OCI-LY3 (cell line): ENCODE results near the gene POU2AF1.
"Not testable (repeated sequence)": the region's sequence is repeated elsewhere in the genome, so short reads cannot be mapped to it uniquely, and the experiment has no call there.

Experiments used
- H2AFZ ChIP-seq: fragments of 200-600, 300-600 bp; shearing (Covaris generic); 2 replicates; pipeline ENCODE4 v1.6.0; 2014; ENCODE audit warnings: antibody characterized with exemption, low read depth, low read length
- H3K27ac ChIP-seq: fragments of 200-600, 300-600 bp; sonication (generic); 2 replicates; pipeline ENCODE4 v1.5.1; 2014; ENCODE audit warnings: mild to moderate bottlenecking, low read length, moderate library complexity, mixed read lengths
- H3K27me3 ChIP-seq: fragments of 200-600, 300-600 bp; sonication (generic); 2 replicates; pipeline ENCODE4 v1.6.1; 2014; ENCODE audit warnings: low read depth, low read length, mixed read lengths
- H3K36me3 ChIP-seq: fragments of 200-600, 300-600 bp; sonication (generic); replicated peaks from 2 replicates; pipeline ENCODE3; 2014; ENCODE audit warnings: low read depth, low read length, mixed read lengths
- H3K4me1 ChIP-seq: fragments of 300-600, 200-600 bp; sonication (generic); 2 replicates; pipeline ENCODE4 v1.6.1; 2014; ENCODE audit warnings: low read length, mixed read lengths
- H3K4me2 ChIP-seq: fragments of 200-600, 300-600 bp; sonication (generic); 2 replicates; pipeline ENCODE4 v1.6.1; 2014; ENCODE audit warnings: low read length, mixed read lengths
- H3K4me3 ChIP-seq: fragments of 300-600, 200-600 bp; sonication (generic); 2 replicates; pipeline ENCODE4 v1.5.1; 2014; ENCODE audit warnings: antibody characterized with exemption, mild to moderate bottlenecking, low read length, moderate library complexity
- H3K79me2 ChIP-seq: fragments of 300-600, 200-600 bp; shearing (Covaris generic); 2 replicates; pipeline ENCODE4 v1.6.1; 2014; ENCODE audit warnings: mild to moderate bottlenecking, low read length, mixed read lengths
- H3K9ac ChIP-seq: fragments of 300-600, 200-600 bp; shearing (Covaris generic); 2 replicates; pipeline ENCODE4 v1.6.0; 2014; ENCODE audit warnings: mild to moderate bottlenecking, low read length, moderate library complexity
- H3K9me3 ChIP-seq: fragments of 200-600, 300-600 bp; shearing (Covaris generic); 2 replicates; pipeline ENCODE4 v1.6.1; 2014; ENCODE audit warnings: low read length, mixed read lengths; ENCODE audit not compliant: insufficient read depth
- H4K20me1 ChIP-seq: fragments of 200-600, 300-600 bp; sonication (generic); 2 replicates; pipeline ENCODE4 v1.6.1; 2016; ENCODE audit warnings: low read length, mixed read lengths; ENCODE audit not compliant: insufficient read depth
- CTCF ChIP-seq: fragments of 200-600, 300-600 bp; sonication (generic); IDR thresholded peaks from 2 replicates; pipeline ENCODE4 v1.5.1; 2014; ENCODE audit warnings: antibody characterized with exemption, low read length, low read depth
- EZH2phosphoT487 ChIP-seq: fragments of 200-600 bp; shearing (Covaris generic); IDR thresholded peaks from 2 replicates; pipeline ENCODE4 v1.6.1; 2018; ENCODE audit warnings: antibody characterized with exemption, mixed run types, low read depth

Gene POU2AF1

GRCh38 chr11:111402411-111402810 lies 23.3 kb upstream of the POU2AF1 start:
- no peak overlapping the region for H2AFZ ChIP-seq
- H3K9ac ChIP-seq, result peak overlapping the region; percentile 16; the same call in 1 of the 2 replicates
- no peaks in the 10 kb centered on the region for H3K27me3 ChIP-seq
- TF ChIP-seq EZH2phosphoT487 (no peak), CTCF (no peak)
- H3K4me1 ChIP-seq, result peaks cover 76% of the 10 kb centered on the region
- H3K9me3 ChIP-seq, result peaks cover 19% of the 10 kb centered on the region; the same call in 1 of the 2 replicates
- H3K4me3 ChIP-seq, result no peak overlapping the region
- peaks cover 5% of the 10 kb centered on the region; the same call in 1 of the 2 replicates for H3K79me2 ChIP-seq
- peaks cover 27% of the 10 kb centered on the region for H3K36me3 ChIP-seq
- H3K27ac ChIP-seq, result peak overlapping the region; percentile 92
- no peak overlapping the region for H3K4me2 ChIP-seq
- H4K20me1 ChIP-seq, result no peaks in the 10 kb centered on the region

- H3K27me3 ChIP-seq, H3K4me3 ChIP-seq, H4K20me1 ChIP-seq, H3K4me2 ChIP-seq, H2AFZ ChIP-seq, H3K9ac ChIP-seq, H3K79me2 ChIP-seq: not testable (repeated sequence)
- Histone ChIP-seq H3K27ac (peak overlapping the region; percentile 92), H3K36me3 (peaks cover 27% of the 10 kb centered on the region), H3K9me3 (peaks cover 19% of the 10 kb centered on the region; the same call in 1 of the 2 replicates), H3K4me1 (peaks cover 81% of the 10 kb centered on the region)
These were observed 22.9 kb upstream of the POU2AF1 start for GRCh38 chr11:111401957-111402356.

GRCh38 chr11:111400595-111400994 lies 21.5 kb upstream of the POU2AF1 start:
- TF ChIP-seq EZH2phosphoT487, result no peak
- TF ChIP-seq CTCF, result no peak
- peak overlapping the region; percentile 92 for H3K27ac ChIP-seq
- H3K9me3 ChIP-seq, result peaks cover 19% of the 10 kb centered on the region; the same call in 1 of the 2 replicates
- H3K27me3 ChIP-seq, result no peaks in the 10 kb centered on the region
- peaks cover 5% of the 10 kb centered on the region; the same call in 1 of the 2 replicates for H3K79me2 ChIP-seq
- H3K4me3 ChIP-seq, result peak overlapping the region; percentile 42; the same call in 1 of the 2 replicates
- H3K36me3 ChIP-seq, result peaks cover 27% of the 10 kb centered on the region
- H3K4me1 ChIP-seq, result peaks cover 81% of the 10 kb centered on the region
- H3K9ac ChIP-seq, result peak overlapping the region; percentile 71
- no peak overlapping the region for H2AFZ ChIP-seq
- peak overlapping the region; percentile 62 for H3K4me2 ChIP-seq
- H4K20me1 ChIP-seq, result no peaks in the 10 kb centered on the region

GRCh38 chr11:111399187-111400031 lies 20.3 kb upstream of the POU2AF1 start:
- TF ChIP-seq EZH2phosphoT487 (no peak), CTCF (peak; percentile 66)
- H4K20me1 ChIP-seq, result no peaks in the 10 kb centered on the region
- peak overlapping the region; percentile 42 for H3K4me3 ChIP-seq
- H2AFZ ChIP-seq, result no peak overlapping the region
- H3K4me1 ChIP-seq, result peaks cover 85% of the 10 kb centered on the region
- H3K27me3 ChIP-seq, result no peaks in the 10 kb centered on the region
- peak overlapping the region; percentile 62 for H3K4me2 ChIP-seq
- peaks cover 22% of the 10 kb centered on the region for H3K36me3 ChIP-seq
- H3K9ac ChIP-seq, result peak overlapping the region; percentile 71
- H3K27ac ChIP-seq, result peak overlapping the region; percentile 92
- peaks cover 16% of the 10 kb centered on the region; the same call in 1 of the 2 replicates for H3K9me3 ChIP-seq
- H3K79me2 ChIP-seq, result peaks cover 12% of the 10 kb centered on the region; the same call in 1 of the 2 replicates
